ENCODE measurements around the gene MAGI1.

DNA sequence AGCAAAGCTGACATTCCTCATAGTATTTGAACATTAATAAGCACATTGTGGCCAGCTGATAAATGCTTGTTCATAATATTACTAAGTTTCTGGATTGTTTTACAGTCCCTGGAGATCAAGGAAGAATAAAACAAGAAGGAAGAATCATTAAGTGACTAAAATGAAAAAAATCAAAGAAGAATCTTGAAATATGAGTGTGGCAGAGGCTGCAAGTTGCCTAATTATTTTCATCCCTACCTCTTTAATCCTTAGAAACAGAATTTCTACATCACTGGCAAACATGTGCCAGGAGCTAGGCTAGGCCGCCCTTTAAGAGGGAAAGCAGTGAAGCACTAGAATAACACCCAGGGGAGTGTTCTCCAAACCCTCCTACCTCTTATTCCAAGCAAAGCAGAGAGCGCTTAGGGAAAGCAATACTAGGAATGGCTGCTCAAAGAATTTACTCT is 98.9 kb downstream of the MAGI1 start:
- TF ChIP-seq POLR2AphosphoS5 (IDR thresholded peaks at IDR 0.05; ENCODE audit: low read depth, low read length) (no peak), POLR2A (IDR thresholded peaks at IDR 0.05; ENCODE audit: low read depth, low read length) (no peak), TAF1 (IDR thresholded peaks at IDR 0.05; ENCODE audit: borderline replicate concordance, low read depth, low read length) (no peak)

All from GM12892 (cell line).